Keratinocyte (primary cell): ENCODE data around the gene MRTFB. TPM values are rescaled to one million over a fixed set of nuclear protein-coding genes. Genes with fewer than 3 reads are reported as not detected.

Experiments used
- DNase-seq: peaks from one replicate; pipeline ENCODE4 v3.0.0-alpha.2; 2011; ENCODE audit warnings: low read depth, missing footprints, low spot score
- FAIRE-seq: peaks from 2 replicates; lab custom pipeline; 2011; peaks lifted over from hg19 to GRCh38; lab: Jason Lieb, UNC
- H2AFZ ChIP-seq: 2 replicates; pipeline ENCODE4 v1.6.0; 2012; ENCODE audit warnings: low read length, control low read depth, inconsistent platforms; ENCODE audit not compliant: control insufficient read depth
- H3K27ac ChIP-seq: 2 replicates; pipeline ENCODE4 v1.5.1; 2011; ENCODE audit warnings: low read length; ENCODE audit not compliant: control insufficient read depth, insufficient read depth
- H3K27me3 ChIP-seq: 3 replicates; pipeline ENCODE4 v1.6.0; 2011; ENCODE audit warnings: low read length; ENCODE audit not compliant: control insufficient read depth, insufficient read depth; ENCODE audit errors: extremely low read depth
- H3K36me3 ChIP-seq, 2 experiments: 2 replicates in 1 of 2; 3 replicates in 1 of 2; pipeline ENCODE4 v1.5.1; 2011; ENCODE audit warnings: low read length in 2 of 2, mild to moderate bottlenecking in 1 of 2; ENCODE audit not compliant: control insufficient read depth in 2 of 2, insufficient read depth in 2 of 2; ENCODE audit errors: extremely low read depth in 1 of 2
- H3K4me1 ChIP-seq: 3 replicates; pipeline ENCODE4 v1.5.1; 2011; ENCODE audit warnings: low read length; ENCODE audit not compliant: control insufficient read depth, insufficient read depth; ENCODE audit errors: extremely low read depth
- H3K4me2 ChIP-seq: 3 replicates; pipeline ENCODE4 v1.6.0; 2011; ENCODE audit warnings: low read depth, low read length; ENCODE audit not compliant: control insufficient read depth, insufficient read depth; ENCODE audit errors: extremely low read depth
- H3K4me3 ChIP-seq, 3 experiments: fragments of 200-600 bp in 1 of 3; sonication (generic) in 1 of 3; 2 replicates in 2 of 3; 3 replicates in 1 of 3; pipeline ENCODE4 v1.5.1; 2011 to 2016; ENCODE audit warnings: low read length in 3 of 3, mild to moderate bottlenecking in 3 of 3, control low read depth in 2 of 3, inconsistent platforms in 1 of 3, low read depth in 1 of 3, mixed read lengths in 1 of 3, mixed run types in 1 of 3, moderate library complexity in 1 of 3; ENCODE audit not compliant: control insufficient read depth in 2 of 3, insufficient read depth in 2 of 3; ENCODE audit errors: extremely low read depth in 1 of 3
- H3K79me2 ChIP-seq: 2 replicates; pipeline ENCODE4 v1.6.0; 2012; ENCODE audit warnings: low read length; ENCODE audit not compliant: control insufficient read depth, insufficient read depth
- H3K9ac ChIP-seq: 3 replicates; pipeline ENCODE4 v1.6.0; 2011; ENCODE audit warnings: low read length; ENCODE audit not compliant: control insufficient read depth, insufficient read depth; ENCODE audit errors: extremely low read depth
- H3K9me1 ChIP-seq: 3 replicates; pipeline ENCODE4 v1.6.0; 2011; ENCODE audit warnings: low read length; ENCODE audit not compliant: control insufficient read depth, insufficient read depth; ENCODE audit errors: extremely low read depth
- H3K9me3 ChIP-seq: 2 replicates; pipeline ENCODE4 v1.5.1; 2012; ENCODE audit warnings: low read depth, low read length; ENCODE audit not compliant: control insufficient read depth
- H4K20me1 ChIP-seq: 3 replicates; pipeline ENCODE4 v1.6.0; 2011; ENCODE audit warnings: low read length; ENCODE audit not compliant: control insufficient read depth, insufficient read depth; ENCODE audit errors: extremely low read depth
- EZH2 ChIP-seq: IDR thresholded peaks from one replicate; pipeline ENCODE4 v1.6.1; 2012; ENCODE audit warnings: inconsistent platforms, mild to moderate bottlenecking, low read length, moderate library complexity
- dilution Hi-C: fragments of 300-500 bp; cut with MboI; formaldehyde crosslinking; loops from one replicate; pipeline ENCODE4 v1.7.0; 2020; ENCODE audit warnings: low sequenced_read_pairs; ENCODE audit not compliant: extremely low pct_ligation_motif_present
- polyA plus RNA-seq, 5 experiments: library from polyadenylated mRNA; depleted of rRNA in 3 of 5; stranded (reverse) in 3 of 5; stranded (forward) in 1 of 5; unstranded in 1 of 5; fragments of >200 nt; gene quantifications; 1 replicate in 1 of 5; 2 replicates in 3 of 5; 3 replicates in 1 of 5; pipeline versions ENCODE4 v1.2.1 to v1.2.3, GENCODE V29; 2011 to 2012; ENCODE audit warnings: missing spikeins in 2 of 5, low read depth in 1 of 5, low replicate concordance in 1 of 5
- TF ChIP-seq, protein P1 (sequence below), 3 experiments: IDR thresholded peaks in 1 of 3; conservative IDR thresholded peaks in 1 of 3; optimal IDR thresholded peaks in 1 of 3; 2 replicates in 2 of 3; 3 replicates in 1 of 3; pipeline versions ENCODE3 to v1.5.1; 2011; ENCODE audit warnings: low read length in 3 of 3, mild to moderate bottlenecking in 3 of 3, moderate library complexity in 2 of 3, control low read depth in 1 of 3, inconsistent platforms in 1 of 3; ENCODE audit not compliant: insufficient read depth in 2 of 3; ENCODE audit errors: extremely low read depth in 1 of 3

MRTFB gene
- polyA plus RNA-seq, 1 donor (not counting 4 experiments of a cell fraction or from before 2014, with no cell fraction given) = 12.1 TPM

DNA sequence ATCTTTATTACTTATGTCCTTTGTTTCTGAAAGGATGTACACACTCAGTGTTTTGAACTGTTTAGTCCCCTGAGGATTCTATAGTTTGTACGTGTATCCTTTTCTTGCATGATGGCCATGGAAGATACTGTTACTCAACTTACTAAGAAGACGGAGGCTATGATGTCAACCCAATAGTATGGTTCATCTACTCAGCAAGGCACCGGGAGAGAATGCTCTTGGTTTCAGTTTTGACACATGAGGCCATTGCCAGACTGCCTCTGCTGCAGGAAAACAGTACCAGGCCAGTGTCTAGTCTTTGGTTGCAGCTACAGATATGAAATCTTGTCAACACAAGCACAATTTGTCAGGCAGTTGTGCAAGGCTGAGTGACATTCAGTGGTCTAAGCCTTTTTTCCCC, 134.5 kb downstream of the MRTFB start:
- Histone ChIP-seq H3K4me1 (no peaks in the 10 kb centered on the region), H3K9me1 (no peaks in the 10 kb centered on the region), H3K27ac (no peak overlapping the region), H3K79me2 (no peaks in the 10 kb centered on the region), H4K20me1 (no peaks in the 10 kb centered on the region), H3K9me3 (no peaks in the 10 kb centered on the region), H3K4me3 (no peak overlapping the region), H2AFZ (no peak overlapping the region), H3K27me3 (no peaks in the 10 kb centered on the region), H3K4me2 (no peak overlapping the region), H3K36me3 (peaks cover 0 to 2% of the 10 kb centered on the region in 2 experiments), H3K9ac (no peak overlapping the region)
- FAIRE-seq (no peak), DNase-seq (no peak)
- TF ChIP-seq EZH2 = no peak
- TF ChIP-seq, protein P1, sequence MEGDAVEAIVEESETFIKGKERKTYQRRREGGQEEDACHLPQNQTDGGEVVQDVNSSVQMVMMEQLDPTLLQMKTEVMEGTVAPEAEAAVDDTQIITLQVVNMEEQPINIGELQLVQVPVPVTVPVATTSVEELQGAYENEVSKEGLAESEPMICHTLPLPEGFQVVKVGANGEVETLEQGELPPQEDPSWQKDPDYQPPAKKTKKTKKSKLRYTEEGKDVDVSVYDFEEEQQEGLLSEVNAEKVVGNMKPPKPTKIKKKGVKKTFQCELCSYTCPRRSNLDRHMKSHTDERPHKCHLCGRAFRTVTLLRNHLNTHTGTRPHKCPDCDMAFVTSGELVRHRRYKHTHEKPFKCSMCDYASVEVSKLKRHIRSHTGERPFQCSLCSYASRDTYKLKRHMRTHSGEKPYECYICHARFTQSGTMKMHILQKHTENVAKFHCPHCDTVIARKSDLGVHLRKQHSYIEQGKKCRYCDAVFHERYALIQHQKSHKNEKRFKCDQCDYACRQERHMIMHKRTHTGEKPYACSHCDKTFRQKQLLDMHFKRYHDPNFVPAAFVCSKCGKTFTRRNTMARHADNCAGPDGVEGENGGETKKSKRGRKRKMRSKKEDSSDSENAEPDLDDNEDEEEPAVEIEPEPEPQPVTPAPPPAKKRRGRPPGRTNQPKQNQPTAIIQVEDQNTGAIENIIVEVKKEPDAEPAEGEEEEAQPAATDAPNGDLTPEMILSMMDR (optimal IDR thresholded peaks at IDR 0.05 in 1 of 3, IDR thresholded peaks at IDR 0.05 in 1 of 3, conservative IDR thresholded peaks at IDR 0.05 in 1 of 3; ENCODE audit: extremely low read depth in 1 of 3, insufficient read depth in 2 of 3, low read length in 3 of 3) = no peak
- dilution Hi-C loops = no loop called here

DNA sequence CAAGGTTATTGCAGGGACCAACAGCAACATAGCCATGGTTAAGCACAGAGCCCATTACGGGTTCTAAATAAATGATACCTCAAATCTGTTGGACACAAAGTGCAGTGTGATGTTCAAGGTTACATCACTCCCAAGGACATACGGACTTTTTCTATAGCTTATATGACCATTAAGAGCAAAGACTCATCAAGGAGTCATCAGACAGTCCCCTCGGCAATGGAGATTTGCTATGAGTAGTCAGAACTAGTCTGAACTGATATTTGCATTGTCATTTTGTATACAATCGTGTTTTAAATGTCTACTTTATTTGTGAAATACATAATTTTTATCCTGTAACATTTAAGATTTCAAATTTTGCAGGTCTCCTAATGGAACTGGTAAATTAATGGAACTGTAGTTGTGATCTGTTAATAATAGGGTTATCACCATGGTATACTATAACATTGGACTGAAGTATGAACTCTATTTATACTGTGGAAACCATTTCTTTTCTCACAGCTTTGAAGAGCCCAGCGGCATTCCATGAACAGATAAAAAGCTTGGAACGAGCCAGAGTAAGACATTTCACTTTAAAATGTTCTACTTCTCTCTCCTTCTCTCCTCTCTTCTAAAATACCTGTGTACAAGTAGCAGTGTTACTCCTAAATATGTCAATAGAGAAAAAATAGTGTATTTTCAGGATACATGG, 140.9 kb downstream of the MRTFB start:
- no peaks in the 10 kb centered on the region for H3K79me2 ChIP-seq
- no peaks in the 10 kb centered on the region for H3K27me3 ChIP-seq
- no peak overlapping the region for H3K4me2 ChIP-seq
- FAIRE-seq = no peak
- no peaks in the 10 kb centered on the region for H4K20me1 ChIP-seq
- no peaks in the 10 kb centered on the region for H3K9me3 ChIP-seq
- no peak for DNase-seq
- H3K4me3 ChIP-seq = no peak overlapping the region
- peaks cover 0 to 3% of the 10 kb centered on the region in 2 experiments for H3K36me3 ChIP-seq
- no peaks in the 10 kb centered on the region for H3K4me1 ChIP-seq
- no peak for TF ChIP-seq EZH2
- TF ChIP-seq, protein P1 (optimal IDR thresholded peaks at IDR 0.05 in 1 of 3, IDR thresholded peaks at IDR 0.05 in 1 of 3, conservative IDR thresholded peaks at IDR 0.05 in 1 of 3; ENCODE audit: extremely low read depth in 1 of 3, insufficient read depth in 2 of 3, low read length in 3 of 3) = no peak
- H3K9ac ChIP-seq = no peak overlapping the region
- no peak overlapping the region for H3K27ac ChIP-seq
- dilution Hi-C loops = no loop called here
- H2AFZ ChIP-seq = no peak overlapping the region
- no peaks in the 10 kb centered on the region for H3K9me1 ChIP-seq
